ENCODE measurements around the gene PKP4. TPM values are rescaled to one million over a fixed set of nuclear protein-coding genes. Genes with fewer than 3 reads are reported as not detected.

PKP4 gene
- polyA plus RNA-seq, 1 experiment: 24.9 TPM

DNA sequence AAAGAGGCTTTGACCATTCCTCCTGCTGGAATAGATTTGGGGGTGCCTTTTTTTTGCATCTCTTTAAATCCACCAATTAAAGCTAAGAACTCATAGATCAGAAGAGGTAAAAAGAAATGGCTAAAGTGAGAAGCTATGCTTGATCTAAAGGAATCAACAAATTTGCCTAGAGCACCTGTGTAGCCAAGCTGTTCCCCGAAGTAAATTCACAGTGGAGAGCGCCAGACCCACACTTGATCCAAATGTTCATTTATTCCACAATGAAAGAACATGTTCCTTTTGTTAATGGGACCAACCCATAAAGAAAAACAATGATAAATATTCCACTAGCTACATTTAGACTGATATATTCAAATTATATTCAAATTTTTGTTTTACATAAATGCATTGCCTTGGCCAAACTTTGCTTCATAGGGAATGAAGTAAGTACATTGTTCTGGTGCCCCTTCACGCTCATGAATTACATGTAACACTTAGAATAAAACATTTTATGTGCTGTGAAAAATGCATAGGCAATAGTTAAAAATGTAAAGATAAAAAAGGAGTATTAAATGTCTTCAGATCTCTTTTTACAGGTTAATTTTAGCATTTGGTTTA, 167.4 kb downstream of the PKP4 start:
- CTCF ChIA-PET: no interaction called here
- TF ChIP-seq, protein P1, sequence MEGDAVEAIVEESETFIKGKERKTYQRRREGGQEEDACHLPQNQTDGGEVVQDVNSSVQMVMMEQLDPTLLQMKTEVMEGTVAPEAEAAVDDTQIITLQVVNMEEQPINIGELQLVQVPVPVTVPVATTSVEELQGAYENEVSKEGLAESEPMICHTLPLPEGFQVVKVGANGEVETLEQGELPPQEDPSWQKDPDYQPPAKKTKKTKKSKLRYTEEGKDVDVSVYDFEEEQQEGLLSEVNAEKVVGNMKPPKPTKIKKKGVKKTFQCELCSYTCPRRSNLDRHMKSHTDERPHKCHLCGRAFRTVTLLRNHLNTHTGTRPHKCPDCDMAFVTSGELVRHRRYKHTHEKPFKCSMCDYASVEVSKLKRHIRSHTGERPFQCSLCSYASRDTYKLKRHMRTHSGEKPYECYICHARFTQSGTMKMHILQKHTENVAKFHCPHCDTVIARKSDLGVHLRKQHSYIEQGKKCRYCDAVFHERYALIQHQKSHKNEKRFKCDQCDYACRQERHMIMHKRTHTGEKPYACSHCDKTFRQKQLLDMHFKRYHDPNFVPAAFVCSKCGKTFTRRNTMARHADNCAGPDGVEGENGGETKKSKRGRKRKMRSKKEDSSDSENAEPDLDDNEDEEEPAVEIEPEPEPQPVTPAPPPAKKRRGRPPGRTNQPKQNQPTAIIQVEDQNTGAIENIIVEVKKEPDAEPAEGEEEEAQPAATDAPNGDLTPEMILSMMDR (IDR thresholded peaks at IDR 0.05; ENCODE audit: low read depth, low read length): no peak
- POLR2A ChIA-PET: no interaction called here
- no peak overlapping the region for H3K4me3 ChIP-seq (ENCODE audit: low read depth, low read length)
- DNase-seq (ENCODE audit: low read depth, low spot score): no peak
- H3K27ac ChIP-seq (ENCODE audit: low read depth, low read length): no peak overlapping the region
- H3K27me3 ChIP-seq (ENCODE audit: control insufficient read depth, insufficient read depth, low read length): no peaks in the 10 kb centered on the region
- H3K9me3 ChIP-seq (ENCODE audit: control insufficient read depth, insufficient read depth, low read length): no peaks in the 10 kb centered on the region

DNA sequence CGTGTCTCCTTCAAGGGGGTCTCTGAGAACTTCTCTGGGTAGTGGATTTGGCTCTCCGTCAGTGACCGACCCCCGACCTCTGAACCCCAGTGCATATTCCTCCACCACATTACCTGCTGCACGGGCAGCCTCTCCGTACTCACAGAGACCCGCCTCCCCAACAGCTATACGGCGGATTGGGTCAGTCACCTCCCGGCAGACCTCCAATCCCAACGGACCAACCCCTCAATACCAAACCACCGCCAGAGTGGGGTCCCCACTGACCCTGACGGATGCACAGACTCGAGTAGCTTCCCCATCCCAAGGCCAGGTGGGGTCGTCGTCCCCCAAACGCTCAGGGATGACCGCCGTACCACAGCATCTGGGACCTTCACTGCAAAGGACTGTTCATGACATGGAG, 168.2 kb downstream of the PKP4 start:
- Histone ChIP-seq H3K9me3 (ENCODE audit: control insufficient read depth, insufficient read depth, low read length) (no peaks in the 10 kb centered on the region), H3K27ac (ENCODE audit: low read depth, low read length) (no peak overlapping the region), H3K4me3 (ENCODE audit: low read depth, low read length) (no peak overlapping the region), H3K27me3 (ENCODE audit: control insufficient read depth, insufficient read depth, low read length) (no peaks in the 10 kb centered on the region)
- ChIA-PET POLR2A (no interaction called here), CTCF (no interaction called here)
- TF ChIP-seq, protein P1 (IDR thresholded peaks at IDR 0.05; ENCODE audit: low read depth, low read length): no peak
- no peak for DNase-seq (ENCODE audit: low read depth, low spot score)

DNA sequence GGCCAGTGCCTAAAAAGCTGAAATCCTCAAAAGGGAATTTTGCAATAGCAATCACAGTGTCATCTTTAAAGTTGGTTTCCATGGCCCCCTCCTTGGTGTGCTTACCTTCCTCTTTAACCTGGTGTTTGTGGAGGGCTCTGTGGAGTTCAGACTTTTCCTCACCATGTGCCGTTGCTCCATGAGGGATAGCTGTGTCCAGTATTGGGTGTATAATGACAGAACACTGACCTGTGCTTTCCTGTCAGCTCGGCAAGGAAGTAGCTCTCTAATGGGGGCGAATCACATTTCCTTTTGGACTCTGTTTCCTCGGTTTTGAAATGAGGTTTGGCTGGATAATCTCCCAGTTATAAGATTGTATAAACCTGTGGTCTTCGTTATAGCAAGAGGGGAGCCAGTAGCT, 172.4 kb downstream of the PKP4 start:
- CTCF ChIA-PET: interaction anchor here (0.6 kb wide), 1 partner anchor 166 kb away, joined by 3 read pairs; no protein-coding TSS in a partner anchor
- no peak for DNase-seq (ENCODE audit: low read depth, low spot score)
- Histone ChIP-seq H3K27ac (ENCODE audit: low read depth, low read length) (no peak overlapping the region), H3K27me3 (ENCODE audit: control insufficient read depth, insufficient read depth, low read length) (no peaks in the 10 kb centered on the region), H3K4me3 (ENCODE audit: low read depth, low read length) (no peak overlapping the region), H3K9me3 (ENCODE audit: control insufficient read depth, insufficient read depth, low read length) (no peaks in the 10 kb centered on the region)
- TF ChIP-seq, protein P1 (IDR thresholded peaks at IDR 0.05; ENCODE audit: low read depth, low read length): no peak
- POLR2A ChIA-PET: interaction anchor here (0.6 kb wide), 1 partner anchor 621 kb away, joined by 5 read pairs; no protein-coding TSS in a partner anchor

DNA sequence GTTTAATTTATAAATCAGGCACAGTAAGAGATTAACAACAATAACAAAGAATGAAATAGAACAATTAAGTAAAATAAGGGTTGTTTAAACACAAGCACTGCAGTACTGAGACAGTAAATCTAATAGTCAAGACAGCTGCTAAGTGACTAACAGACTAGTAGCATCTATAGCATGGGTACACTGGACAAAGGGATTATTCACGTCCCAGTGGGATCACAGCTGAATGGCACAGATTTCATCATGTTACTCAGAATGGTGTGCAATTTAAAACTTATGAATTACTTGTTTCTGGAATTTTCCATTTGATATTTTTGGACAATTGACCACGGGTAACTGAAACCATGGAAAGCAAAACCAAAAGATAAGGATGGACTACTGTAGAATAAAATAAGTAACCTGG, 176.5 kb downstream of the PKP4 start:
- DNase-seq (ENCODE audit: low read depth, low spot score): no peak
- POLR2A ChIA-PET: no interaction called here

DNA sequence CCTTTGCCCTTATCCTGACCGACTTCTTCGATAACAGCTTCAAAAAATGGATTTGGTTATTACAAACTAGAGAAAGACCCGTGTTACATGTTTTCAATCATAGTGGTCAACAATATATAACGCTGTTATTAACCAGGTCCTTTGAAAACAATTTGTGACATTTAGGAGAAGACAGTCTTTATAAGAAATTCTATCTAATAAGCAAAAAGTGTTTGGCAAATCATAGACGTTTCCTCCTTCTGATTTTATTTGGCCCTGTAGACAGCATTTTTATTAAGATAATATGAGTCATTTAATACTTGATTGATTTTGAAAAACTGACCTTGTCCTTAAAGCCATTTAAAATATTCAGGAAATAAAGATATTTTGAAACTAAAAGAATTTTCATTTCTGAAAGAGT, 177.9 kb downstream of the PKP4 start:
- Histone ChIP-seq H3K27ac (ENCODE audit: low read depth, low read length) (no peak overlapping the region), H3K27me3 (ENCODE audit: control insufficient read depth, insufficient read depth, low read length) (no peaks in the 10 kb centered on the region), H3K4me3 (ENCODE audit: low read depth, low read length) (no peak overlapping the region), H3K9me3 (ENCODE audit: control insufficient read depth, insufficient read depth, low read length) (no peaks in the 10 kb centered on the region)
- TF ChIP-seq, protein P1 (IDR thresholded peaks at IDR 0.05; ENCODE audit: low read depth, low read length): no peak
- ChIA-PET POLR2A (no interaction called here), CTCF (no interaction called here)
- DNase-seq (ENCODE audit: low read depth, low spot score): no peak

More for the DNA sequence above, 176.5 kb downstream of the PKP4 start:
- Histone ChIP-seq H3K4me3 (ENCODE audit: low read depth, low read length) (no peak overlapping the region), H3K9me3 (ENCODE audit: control insufficient read depth, insufficient read depth, low read length) (no peaks in the 10 kb centered on the region), H3K27ac (ENCODE audit: low read depth, low read length) (no peak overlapping the region), H3K27me3 (ENCODE audit: control insufficient read depth, insufficient read depth, low read length) (no peaks in the 10 kb centered on the region)
- TF ChIP-seq, protein P1 (IDR thresholded peaks at IDR 0.05; ENCODE audit: low read depth, low read length): no peak
- CTCF ChIA-PET: no interaction called here

All from AG04450 (cell line).